Fibroblast of skin of abdomen (primary cell): Measurements from ENCODE around the gene MSLN. TPM values are rescaled to one million over a fixed set of nuclear protein-coding genes. Genes with fewer than 3 reads are reported as not detected.

Experiments
- DNase-seq: peaks from one replicate; pipeline ENCODE4 v3.0.0-alpha.2; 2013
- polyA plus RNA-seq, 2 experiments: library from polyadenylated mRNA; unstranded; fragments of 120-200 nt; gene quantifications; one replicate each; pipeline ENCODE4 v1.2.1, GENCODE V29; 2013; ENCODE audit not compliant: insufficient read length in 2 of 2

MSLN gene
- polyA plus RNA-seq (2013, experiment 1 of 2; ENCODE audit: insufficient read length): 0.06 TPM
- polyA plus RNA-seq (2013, experiment 2 of 2; ENCODE audit: insufficient read length): not detected

DNA sequence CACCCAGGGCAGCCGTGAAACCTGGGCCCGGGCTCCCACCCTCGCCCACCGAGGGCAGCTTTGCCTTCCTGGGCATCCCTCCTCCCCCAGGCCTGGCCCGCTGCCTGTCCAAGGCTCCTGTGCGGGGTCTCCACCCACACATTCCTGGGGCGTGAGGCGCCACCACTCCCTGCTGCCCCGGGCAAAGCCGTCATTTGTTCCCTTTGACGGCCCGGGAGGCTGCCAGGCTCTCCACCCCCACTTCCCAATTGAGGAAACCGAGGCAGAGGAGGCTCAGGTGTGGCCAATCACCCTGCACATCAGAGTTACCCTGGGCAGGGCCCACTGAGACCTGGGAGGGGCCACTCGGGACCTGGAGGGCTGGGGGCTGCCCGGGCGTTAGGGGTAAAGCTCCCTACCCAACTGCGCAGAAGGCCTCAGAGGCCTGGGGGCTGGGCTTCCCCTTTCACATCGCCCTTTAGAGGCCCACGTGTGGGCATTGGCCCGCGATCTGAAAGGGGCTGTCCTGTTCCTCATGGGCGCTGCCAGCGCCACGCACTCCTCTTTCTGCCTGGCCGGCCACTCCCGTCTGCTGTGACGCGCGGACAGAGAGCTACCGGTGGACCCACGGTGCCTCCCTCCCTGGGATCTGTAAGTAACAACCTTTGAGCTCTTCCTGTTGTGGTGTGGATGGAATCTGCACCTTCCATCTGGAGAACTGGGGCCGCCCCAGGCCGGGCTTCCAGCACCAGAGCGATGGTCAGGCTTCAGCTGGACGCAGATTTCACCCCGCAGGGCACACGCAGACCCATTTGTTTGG is at the start of gene MSLN:
Gene MSLN (plus strand): TSS at position 190 of the 799 bp plus-strand sequence. CDS start 1,947 bp downstream, outside the sequence.
- DNase-seq: no peak

DNA sequence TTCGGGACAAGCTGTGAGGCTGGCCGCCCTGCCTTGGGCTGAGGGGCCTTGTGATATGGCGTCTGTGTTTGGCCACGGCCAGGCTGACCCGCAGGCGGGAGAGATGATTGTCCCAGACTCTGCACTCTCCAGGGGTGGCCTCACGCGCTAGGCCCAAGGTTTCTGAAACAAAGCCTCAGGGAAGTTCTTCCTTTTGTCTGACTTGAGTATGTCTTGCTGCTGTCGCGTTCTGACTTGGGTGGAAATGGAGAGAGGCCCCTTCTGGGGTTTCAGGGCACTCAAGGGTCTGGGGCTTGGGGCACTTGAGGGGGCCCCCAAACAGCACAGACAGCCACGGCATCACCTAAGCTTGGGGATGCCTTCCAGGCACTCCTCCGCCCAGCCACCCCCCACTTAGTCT is 49.5 kb upstream of the MSLN start:
- no peak for DNase-seq

DNA sequence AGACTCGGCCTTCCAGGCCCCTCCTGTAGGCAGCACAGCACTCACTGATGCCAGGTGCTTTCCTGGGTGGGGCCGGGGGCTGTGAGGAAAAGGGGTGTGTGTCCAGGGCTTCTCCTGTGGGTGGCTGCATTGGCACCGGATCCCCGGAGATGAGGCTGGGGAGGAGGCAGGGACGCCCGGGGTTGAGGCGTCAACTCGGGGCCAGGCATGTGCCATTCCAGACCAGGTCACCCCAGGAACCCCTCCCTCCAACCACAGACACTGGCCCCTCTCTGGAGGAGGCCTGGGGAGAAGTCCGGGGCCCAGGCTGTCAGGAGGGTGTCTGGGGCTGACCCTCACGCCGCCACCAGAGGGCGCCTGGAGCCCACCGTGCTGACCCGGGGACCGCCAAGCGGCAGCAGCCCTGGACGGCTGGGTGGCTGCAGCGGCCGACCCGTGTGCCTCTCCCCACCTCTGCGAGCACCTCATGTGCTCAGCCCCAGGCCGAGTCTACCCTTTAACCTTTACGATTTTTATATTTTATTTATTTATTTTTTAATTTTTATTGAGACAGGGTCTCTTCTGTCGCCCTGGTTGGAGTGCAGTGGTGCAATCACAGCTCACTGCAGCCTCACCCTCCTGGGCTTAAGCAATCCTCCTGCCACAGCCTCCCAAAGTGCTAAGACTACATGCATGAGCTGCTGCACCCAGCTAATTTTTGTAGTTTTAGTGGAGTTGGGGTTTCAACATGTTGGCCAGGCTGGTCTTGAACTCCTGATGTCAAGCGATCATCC is 48.8 kb upstream of the MSLN start:
- peak; percentile 49 for DNase-seq

DNA sequence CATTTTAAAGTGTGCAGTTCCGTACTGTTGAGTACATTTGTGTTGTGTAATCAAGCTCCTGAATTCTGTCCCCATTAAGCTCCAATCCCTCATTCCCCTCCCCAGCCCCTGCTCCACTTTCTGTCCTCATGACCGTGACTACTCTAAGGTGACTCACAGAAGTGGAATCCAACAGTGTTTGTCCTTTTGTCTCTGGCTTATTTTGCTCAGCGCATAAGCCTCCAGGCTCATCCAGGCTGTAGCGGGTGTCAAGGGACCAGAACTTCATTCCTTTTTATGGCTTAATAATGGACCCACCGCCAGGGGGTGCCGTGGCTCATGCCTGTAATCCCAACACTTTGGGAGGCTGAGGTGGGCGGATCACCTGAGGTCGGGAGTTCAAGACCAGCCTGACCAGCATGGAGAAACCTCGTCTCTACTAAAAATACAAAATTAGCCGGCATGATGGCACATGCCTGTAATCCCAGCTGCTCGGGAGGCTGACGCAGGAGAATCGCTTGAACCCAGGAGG is 47.7 kb upstream of the MSLN start:
- peak; percentile 89 for DNase-seq

DNA sequence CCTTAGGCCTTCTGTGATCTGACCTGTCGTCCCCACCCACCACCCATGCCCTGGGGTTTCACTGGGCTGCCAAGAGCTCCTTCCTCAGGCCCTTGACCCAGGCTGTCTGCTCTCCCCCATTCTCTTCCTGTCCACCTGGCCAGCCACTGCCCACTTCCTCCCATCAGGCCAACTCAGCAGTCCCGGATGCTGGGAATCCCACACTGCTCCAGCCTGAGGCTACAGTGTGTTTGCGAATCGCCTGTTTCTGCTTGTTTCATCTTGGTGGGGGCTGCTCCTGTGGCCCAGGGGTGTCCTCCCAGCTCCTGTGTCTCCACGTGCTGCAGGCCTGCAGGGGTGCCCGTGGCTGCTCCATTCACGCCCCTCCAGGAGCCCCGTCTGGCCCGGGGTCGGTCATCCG is 46.5 kb upstream of the MSLN start:
- DNase-seq: no peak

DNA sequence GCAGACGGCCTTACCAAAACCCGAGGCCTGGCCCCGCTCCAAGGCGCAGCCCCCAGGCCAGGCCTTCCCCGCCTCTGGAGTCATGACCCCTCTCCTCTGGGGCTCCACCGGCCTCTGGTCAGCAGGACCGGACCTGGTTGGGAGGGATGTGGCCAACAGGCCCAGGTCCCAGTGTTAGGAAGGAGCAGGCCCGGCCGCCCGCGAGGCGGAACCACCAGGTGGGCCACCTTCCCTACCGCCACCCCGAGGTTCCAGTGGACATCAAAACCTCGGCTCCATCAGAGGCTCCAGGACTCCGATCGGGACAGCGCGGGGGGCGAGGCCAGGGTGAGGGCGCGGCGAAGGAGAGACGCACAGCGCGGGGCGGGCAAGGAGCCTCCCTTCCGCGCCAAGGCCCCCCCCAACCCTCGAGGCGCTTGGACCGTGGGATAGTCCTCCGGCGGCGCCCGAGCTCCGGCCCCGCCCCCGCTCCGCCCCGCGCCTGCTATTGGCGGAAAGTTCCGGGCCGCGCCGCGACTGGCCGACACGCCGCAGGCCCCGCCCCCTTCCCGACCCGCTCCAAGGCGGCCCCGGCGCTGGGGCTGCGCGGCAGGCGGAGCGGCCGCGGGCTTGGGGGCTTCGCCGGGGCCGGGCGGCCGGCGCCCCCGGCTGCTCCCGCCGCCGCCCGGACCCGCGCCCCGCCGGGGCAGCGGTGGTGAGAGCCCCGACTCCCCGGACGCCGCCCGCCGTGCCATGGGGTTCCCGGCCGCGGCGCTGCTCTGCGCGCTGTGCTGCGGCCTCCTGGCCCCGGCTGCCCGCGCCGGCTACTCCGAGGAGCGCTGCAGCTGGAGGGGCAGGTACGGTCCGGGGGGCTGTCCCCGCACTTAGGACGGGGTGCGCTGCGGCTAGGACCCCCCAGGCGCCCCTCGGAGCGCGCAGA is 45.7 kb upstream of the MSLN start, which contains the start of gene METRN:
Gene METRN (plus strand): TSS at position 561 of the 919 bp plus-strand sequence. CDS start 172 bp downstream, at position 733.
- peak; percentile 84 for DNase-seq

DNA sequence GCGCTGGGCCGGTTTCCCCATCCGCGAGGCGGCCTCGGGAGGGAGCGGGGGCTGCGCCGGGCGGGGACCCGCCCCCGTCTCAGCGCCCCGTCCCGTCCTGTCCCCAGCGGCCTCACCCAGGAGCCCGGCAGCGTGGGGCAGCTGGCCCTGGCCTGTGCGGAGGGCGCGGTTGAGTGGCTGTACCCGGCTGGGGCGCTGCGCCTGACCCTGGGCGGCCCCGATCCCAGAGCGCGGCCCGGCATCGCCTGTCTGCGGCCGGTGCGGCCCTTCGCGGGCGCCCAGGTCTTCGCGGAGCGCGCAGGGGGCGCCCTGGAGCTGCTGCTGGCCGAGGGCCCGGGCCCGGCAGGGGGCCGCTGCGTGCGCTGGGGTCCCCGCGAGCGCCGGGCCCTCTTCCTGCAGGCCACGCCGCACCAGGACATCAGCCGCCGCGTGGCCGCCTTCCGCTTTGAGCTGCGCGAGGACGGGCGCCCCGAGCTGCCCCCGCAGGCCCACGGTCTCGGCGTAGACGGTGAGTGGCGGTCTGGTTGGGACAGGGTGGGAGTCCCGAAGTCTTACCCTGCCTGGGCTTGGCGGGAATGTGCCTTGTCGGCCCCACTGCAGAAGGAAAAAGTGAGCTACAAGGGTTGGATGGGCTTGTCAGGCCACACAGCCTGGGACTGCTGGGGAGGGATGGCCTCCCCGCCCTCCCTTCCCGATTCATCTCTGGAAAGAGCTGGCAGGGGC is 44.9 kb upstream of the MSLN start:
- DNase-seq: no peak

DNA sequence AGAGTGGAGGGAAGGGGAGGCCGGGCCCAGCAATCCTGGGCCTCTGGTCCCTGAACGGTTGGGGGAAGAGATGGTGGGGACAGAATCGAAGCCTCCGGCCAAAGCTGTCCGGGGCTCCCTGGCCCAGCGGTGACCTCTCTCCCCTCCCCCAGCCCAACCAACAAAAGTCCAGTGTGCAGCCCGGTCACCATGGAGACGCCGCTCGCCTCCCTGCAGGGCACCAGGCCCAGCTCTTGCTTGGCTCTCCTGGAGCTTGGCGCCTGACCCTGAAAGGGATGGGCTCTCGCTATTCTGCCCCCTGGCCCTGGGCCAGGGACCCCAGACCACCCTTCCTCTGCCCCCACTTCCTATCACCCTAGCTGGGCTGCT is 44.4 kb upstream of the MSLN start:
- no peak for DNase-seq

DNA sequence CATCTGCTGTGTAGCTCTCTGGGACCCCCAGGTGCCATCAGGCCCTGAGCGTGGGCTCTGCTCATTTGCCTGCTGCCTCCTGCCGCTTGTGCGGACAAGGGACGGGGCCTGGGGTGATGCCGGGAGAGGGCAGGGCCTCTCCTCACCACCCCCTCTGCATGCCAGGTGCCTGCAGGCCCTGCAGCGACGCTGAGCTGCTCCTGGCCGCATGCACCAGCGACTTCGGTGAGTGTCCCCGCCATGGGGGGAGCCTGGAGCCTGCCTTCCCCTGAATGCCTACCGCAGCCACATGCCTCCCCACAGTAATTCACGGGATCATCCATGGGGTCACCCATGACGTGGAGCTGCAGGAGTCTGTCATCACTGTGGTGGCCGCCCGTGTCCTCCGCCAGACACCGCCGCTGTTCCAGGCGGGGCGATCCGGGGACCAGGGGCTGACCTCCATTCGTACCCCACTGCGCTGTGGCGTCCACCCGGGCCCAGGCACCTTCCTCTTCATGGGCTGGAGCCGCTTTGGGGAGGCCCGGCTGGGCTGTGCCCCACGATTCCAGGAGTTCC is 43.7 kb upstream of the MSLN start:
- no peak for DNase-seq

DNA sequence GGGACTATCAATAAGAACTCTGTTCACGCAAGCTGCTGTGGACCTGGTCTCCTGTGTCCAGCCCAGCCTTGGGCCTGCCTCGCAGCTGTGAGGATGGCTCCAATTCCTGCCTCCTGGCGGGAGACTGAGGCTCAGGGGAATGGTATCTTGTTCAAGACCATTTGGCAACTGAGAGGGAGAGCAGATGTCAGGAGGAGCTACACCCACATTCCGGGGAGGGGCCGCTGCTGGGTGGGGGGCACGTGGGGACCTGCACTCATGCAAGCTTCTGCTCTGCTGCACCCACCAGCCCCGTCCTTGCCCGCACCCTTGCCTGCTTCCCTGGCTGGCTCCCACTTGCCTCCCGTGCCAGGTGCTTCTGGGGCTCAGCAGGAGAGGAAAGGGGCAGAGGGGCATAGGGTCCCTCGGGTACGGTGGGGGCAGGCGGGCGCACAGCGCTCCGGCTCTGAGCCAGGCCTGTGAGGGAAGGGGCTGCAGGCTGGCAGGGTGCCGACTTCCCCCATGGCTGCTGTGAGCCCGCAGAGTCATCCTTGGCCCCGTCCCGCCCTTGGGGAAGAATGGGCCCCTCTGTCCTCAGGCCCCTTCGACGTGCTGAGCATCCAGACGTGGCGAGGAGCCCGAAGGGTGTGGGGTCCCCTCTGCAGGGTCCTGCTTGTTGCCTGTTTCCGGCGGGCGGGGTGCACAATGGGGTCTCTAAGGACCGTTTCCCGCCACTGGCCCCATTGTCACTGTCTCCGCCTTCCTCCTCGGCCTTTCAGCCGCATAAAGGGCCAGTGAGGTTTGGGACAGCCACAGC is 42.9 kb upstream of the MSLN start:
- DNase-seq: no peak

DNA sequence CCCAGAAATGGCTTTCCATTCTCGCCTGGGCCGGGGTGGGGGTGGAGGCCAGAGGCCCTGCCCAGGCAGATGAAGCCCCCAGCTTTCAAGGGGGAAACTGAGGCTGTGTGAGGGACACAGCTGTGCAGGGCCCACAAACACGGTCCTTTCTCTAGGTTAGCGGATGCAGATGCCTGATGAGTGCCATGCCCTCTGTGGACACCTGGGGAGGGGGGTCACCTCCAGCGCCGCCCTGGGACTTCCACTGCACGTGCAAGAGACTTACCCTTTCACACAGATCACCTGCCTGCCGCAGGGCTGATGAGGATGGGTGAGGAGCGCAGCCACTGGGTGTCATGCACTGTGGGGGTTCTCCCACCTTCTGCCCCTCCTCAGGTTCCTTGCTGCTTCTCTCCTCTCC is 42.1 kb upstream of the MSLN start:
- DNase-seq: no peak

DNA sequence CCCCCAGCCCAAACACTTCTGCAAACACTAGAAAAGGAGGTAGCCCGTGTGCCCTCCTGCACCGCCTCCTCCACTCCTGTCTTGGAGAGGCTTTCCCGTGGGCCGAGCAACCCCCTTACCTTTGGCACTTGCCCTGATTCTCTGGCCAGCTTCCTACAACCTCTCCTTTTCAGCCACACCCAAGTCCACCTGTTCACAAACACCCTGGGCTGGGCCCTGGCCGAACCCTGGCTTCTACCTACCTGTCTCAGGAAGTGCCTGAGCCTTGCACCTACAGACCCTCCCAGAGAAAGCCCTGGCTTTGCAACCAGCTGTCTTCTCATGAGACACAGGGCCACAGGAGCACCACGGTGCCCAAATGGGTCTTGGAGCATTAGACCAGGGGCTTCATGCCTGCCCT is 41.6 kb upstream of the MSLN start:
- DNase-seq: no peak

DNA sequence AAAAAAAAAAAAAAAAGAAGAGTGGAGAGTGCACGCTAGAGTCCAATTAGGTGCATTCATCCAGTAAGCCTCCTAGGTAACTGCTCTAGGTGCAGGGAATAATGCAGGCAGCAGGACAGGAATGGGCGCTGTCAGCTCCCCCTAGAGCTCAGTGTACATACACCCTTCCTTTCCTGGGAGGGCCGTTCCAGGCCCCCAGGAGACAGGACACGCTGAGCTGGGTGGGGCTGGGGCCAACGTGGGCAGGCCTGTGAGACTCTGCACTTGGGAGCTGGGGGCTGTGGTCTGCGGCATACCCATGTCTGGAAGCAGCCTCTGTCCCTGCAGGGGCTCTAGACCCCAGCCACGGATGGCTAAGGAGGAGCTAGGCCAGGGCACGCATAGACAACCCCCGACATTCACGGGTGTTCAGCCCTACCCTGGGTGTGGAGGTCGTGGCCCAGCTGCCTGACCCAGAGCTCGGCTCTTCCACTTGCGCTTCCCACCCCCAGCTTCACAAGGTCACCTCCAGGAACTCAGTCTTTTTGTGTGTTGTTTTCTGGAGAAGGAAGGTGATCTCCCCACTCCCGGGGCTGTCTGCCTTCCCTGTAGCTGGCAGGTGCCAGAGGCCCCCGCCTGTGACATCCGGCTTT is 40.6 kb upstream of the MSLN start:
- DNase-seq: no peak

DNA sequence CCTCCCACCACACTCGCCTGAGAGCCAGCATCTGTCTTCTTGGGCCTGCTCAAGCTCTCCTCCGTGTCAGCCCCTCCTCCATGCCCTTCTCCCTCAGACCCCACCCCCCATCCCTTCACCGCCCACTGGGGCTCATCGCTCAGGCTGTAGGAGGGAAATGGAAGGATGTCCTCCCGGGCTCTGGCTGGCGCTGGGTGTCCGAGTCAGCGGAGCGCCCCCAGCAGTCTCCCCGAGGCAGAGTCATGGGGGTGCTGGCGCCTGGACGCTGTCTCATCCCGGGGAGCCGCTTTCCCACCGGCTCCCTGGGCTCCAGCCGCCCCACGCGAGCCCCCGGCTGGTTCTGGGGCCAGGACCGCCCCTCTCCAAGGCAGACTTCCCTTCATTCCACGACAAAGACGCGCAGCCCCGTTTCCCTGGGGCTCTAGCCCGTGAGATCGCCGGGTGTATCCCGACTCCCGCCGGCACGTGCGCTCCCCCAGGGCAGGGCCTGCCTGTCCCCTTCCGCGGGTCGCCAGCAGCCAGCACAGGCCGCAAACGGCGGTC is 40.0 kb upstream of the MSLN start:
- peak; percentile 70 for DNase-seq

DNA sequence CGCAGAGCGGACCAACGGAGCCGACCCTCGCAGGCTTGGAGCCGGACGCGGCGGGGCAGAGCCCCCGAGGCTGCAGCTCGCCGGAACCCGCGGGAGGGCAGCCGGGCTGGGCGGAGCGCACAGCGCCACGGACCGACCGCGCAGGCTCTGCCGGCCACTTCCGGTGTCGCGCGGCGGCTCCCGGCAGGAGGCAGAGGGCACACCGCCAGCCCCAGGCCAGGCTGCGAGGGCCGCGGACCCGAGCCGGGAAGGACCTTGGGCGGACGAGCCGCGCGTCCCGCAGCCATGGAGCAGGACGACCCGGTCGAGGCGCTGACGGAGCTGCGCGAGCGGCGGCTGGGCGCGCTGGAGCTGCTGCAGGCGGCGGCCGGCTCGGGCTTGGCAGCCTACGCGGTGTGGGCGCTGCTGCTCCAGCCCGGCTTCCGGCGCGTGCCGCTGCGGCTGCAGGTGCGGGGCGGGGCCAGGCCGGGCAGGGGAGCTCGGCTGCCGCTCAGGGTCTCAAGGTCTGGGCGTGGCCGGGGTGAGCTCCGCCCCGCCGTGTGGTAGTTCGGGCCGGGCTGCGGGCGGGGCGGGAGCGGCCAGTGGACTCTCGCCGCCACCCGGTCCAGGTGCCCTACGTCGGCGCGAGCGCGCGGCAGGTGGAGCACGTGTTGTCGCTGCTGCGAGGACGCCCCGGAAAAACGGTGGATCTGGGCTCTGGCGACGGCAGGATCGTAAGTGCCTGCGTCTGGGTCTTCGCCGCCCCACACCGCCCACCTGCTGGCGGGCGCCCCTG is 39.4 kb upstream of the MSLN start, which contains the start of gene ANTKMT:
Gene ANTKMT (plus strand): TSS at position 157 of the 775 bp plus-strand sequence. CDS start 129 bp downstream, at position 286.
- DNase-seq: peak; percentile 66

DNA sequence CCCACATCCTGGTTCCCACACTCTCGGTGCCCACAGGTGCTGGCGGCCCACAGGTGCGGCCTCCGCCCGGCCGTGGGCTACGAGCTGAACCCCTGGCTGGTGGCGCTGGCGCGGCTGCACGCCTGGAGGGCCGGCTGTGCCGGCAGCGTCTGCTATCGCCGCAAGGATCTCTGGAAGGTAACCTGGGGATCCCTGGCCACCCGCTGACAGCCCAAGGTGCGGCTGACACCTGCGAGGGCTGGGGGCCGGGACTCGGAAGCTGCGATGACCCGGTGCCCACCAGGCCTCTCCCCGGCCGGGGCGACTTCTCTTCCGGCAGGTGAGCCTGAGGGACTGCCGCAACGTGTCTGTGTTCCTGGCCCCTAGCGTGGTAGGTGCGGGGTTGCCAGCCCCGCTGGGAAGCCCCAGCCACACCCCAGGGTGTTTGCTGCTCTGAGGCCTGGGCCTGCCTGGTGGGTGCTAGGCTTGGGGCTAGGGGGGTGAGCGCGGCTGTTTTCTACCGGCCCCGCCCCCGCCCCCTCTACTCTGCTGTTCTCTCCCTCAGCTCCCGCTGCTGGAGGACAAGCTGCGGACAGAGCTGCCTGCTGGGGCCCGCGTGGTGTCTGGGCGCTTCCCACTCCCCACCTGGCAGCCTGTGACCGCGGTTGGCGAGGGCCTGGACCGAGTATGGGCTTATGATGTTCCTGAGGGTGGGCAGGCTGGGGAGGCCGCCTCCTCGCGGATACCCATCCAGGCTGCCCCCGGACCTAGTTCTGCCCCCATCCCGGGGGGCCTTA is 38.6 kb upstream of the MSLN start:
- DNase-seq: no peak

DNA sequence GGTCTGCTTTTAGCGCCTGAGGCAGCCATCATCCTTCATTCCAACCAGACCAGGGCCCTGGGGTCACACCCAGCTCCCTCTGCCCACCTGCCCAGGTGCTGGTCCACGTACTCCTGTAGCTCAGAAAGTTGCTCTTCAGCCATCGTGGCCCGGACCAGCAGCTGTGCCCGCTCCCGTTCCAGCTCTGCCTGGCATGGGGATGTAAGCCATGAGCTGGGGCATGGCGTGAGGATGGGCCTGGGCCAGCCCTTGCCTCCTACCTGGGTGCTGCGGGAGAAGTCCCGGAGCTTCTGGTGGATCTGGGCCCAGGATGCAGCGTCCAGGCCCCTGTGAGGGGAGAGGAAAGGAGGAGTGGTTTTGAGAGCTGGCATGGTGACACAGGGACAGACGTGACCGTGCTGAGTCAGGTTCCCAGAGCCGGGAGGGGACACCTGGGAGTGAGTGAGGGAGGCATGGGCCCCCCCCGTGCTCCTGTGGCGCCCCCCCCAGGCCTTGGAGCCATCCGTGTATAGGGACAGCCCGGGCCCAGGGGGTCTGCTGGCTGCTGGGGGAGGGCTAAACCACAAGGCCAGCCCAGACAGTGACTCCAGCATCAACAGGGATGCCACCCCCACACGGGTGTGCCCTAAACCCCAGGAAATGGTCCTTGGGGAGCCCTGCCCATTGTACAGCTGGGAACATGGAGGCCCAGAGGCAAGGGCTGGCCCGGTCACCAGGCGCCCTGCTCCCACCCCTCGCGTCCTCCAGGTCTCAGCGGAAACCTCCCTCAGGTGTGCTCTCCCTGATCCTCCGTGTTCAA is 37.5 kb upstream of the MSLN start:
- no peak for DNase-seq
